ENCODE results near the gene PSMB7.

DNA sequence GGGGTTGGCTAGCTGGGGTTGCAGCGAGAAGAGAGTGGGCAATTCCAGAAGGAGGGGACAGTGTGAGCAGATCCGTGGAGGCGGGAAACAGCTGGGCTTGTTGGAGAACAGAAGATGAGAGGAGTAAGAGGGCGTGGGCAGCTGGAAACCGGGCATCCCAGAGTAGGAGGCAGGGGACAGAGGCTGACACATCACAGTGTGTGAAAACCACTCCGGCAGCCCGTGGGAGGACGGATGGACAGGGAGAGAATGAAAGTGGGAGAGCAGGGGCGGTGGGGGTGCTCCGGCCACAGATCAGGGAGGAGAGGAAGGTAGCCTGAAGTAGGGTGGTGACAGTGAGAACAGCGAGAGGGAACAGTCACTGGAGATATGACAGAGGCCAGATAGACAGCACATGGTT, 8.3 kb upstream of the PSMB7 start:
- TF ChIP-seq ATF1 (CRISPR knock-in tag; IDR thresholded peaks at IDR 0.05) (no peak), NR1H2 (CRISPR knock-in tag; IDR thresholded peaks at IDR 0.05) (no peak), ELF4 (CRISPR knock-in tag; IDR thresholded peaks at IDR 0.05; ENCODE audit: low read depth) (no peak), CREB1 (CRISPR knock-in tag; IDR thresholded peaks at IDR 0.05) (no peak)
- TF ChIP-seq, protein P1, sequence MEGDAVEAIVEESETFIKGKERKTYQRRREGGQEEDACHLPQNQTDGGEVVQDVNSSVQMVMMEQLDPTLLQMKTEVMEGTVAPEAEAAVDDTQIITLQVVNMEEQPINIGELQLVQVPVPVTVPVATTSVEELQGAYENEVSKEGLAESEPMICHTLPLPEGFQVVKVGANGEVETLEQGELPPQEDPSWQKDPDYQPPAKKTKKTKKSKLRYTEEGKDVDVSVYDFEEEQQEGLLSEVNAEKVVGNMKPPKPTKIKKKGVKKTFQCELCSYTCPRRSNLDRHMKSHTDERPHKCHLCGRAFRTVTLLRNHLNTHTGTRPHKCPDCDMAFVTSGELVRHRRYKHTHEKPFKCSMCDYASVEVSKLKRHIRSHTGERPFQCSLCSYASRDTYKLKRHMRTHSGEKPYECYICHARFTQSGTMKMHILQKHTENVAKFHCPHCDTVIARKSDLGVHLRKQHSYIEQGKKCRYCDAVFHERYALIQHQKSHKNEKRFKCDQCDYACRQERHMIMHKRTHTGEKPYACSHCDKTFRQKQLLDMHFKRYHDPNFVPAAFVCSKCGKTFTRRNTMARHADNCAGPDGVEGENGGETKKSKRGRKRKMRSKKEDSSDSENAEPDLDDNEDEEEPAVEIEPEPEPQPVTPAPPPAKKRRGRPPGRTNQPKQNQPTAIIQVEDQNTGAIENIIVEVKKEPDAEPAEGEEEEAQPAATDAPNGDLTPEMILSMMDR (IDR thresholded peaks at IDR 0.05), result no peak
- TF ChIP-seq, protein P2, sequence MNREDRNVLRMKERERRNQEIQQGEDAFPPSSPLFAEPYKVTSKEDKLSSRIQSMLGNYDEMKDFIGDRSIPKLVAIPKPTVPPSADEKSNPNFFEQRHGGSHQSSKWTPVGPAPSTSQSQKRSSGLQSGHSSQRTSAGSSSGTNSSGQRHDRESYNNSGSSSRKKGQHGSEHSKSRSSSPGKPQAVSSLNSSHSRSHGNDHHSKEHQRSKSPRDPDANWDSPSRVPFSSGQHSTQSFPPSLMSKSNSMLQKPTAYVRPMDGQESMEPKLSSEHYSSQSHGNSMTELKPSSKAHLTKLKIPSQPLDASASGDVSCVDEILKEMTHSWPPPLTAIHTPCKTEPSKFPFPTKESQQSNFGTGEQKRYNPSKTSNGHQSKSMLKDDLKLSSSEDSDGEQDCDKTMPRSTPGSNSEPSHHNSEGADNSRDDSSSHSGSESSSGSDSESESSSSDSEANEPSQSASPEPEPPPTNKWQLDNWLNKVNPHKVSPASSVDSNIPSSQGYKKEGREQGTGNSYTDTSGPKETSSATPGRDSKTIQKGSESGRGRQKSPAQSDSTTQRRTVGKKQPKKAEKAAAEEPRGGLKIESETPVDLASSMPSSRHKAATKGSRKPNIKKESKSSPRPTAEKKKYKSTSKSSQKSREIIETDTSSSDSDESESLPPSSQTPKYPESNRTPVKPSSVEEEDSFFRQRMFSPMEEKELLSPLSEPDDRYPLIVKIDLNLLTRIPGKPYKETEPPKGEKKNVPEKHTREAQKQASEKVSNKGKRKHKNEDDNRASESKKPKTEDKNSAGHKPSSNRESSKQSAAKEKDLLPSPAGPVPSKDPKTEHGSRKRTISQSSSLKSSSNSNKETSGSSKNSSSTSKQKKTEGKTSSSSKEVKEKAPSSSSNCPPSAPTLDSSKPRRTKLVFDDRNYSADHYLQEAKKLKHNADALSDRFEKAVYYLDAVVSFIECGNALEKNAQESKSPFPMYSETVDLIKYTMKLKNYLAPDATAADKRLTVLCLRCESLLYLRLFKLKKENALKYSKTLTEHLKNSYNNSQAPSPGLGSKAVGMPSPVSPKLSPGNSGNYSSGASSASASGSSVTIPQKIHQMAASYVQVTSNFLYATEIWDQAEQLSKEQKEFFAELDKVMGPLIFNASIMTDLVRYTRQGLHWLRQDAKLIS (CRISPR knock-in tag; IDR thresholded peaks at IDR 0.05; ENCODE audit: borderline replicate concordance), result no peak
- TF ChIP-seq, protein P3, sequence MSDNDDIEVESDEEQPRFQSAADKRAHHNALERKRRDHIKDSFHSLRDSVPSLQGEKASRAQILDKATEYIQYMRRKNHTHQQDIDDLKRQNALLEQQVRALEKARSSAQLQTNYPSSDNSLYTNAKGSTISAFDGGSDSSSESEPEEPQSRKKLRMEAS (CRISPR knock-in tag; IDR thresholded peaks at IDR 0.05), result no peak

Measured in WTC11 (cell line).